HL-60/S4 (cell line): ENCODE results near the gene FUT6.
"Not testable (repeated sequence)": the region's sequence is repeated elsewhere in the genome, so short reads cannot be mapped to it uniquely, and the experiment has no call there.

Experiments used
- in situ Hi-C: fragments of 300-500 bp; cut with MboI; formaldehyde crosslinking; loops from 2 replicates; pipeline ENCODE4 v1.14.3; 2022; ENCODE audit warnings: low sequenced_read_pairs

Gene FUT6, protein sequence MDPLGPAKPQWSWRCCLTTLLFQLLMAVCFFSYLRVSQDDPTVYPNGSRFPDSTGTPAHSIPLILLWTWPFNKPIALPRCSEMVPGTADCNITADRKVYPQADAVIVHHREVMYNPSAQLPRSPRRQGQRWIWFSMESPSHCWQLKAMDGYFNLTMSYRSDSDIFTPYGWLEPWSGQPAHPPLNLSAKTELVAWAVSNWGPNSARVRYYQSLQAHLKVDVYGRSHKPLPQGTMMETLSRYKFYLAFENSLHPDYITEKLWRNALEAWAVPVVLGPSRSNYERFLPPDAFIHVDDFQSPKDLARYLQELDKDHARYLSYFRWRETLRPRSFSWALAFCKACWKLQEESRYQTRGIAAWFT

DNA sequence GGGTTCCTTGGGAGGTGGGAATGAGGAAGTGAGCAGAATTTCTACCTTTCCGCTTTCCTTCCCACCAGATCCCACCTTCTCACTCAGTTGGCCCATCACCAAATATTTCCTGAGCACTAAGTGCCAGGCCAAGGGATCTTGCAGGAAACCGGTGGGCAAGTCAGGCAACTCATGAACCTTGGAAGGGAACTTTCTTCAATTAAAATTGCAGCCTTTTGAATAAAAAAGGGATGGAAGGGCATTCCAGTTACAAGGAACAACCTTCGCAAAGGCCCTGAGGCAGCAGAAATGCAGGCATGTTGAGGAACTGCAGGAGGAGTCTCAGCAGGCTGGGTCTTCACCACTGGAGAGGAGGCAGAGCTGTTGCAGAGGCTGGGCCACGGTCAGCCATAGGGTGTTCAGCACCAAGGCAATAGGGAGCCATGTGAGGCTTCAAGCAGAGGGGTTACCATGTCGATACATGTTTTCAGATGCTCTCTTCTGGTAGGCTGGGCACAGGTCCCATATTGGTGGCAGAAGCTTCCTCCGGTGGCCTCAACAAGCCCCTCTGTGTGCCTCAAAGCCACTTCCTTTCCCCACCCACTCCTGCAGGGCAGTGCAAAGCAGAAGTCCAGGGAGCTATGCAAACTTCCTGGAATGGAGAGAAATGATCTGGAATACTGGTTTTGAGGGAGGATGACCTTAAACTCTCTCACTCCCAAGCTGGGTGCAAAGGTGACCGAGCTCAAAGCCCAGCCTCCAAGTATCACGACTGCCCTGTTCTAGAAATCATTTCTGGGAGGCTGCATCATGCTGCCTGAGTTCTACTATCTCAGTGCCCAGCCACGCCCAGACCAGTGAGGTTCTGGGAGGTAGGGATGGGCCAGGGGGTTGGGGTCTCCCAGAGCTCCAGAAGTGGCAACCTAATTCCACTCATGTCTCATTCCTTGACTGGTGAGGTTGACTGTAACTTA lies at the start of gene FUT6:
Gene FUT6 (minus strand): TSS at position 638 of the 953 bp plus-strand sequence. CDS start 7,135 bp downstream, outside the sequence.
- in situ Hi-C loops: no loop called here

DNA sequence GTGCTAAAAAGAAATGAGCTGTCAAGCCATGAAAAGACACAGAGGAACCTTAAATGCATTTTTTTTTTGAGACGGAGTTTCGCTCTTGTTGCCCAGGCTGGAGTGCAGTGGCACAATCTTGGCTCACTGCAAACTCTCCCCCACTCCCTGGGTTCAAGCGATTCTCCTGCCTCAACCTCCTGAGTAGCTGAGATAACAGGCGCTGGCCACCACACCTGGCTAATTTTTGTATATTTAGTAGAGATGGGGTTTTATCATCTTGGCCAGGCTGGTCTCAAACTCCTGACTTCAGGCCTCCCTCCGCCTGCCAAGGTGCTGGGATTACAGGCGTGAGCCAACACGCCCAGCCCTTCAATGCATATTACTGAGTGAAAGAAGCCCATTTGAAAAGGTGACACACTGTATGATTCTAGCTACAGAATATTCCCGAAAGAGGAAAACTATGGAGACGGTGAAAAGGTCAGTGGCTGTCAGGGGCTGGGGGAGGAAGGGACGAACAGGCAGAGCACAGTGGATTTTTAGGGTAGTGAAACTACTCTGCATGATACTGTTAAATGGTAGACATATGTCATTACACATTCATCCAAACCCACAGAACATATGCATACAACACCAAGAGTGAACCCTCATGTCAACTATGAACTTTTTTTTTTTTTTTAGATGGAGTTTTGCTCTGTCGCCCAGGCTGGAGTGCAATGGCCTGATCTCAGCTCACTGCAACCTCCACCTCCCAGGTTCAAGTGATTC lies 44.7 kb upstream of the FUT6 start:
- in situ Hi-C loops: not testable (repeated sequence)

DNA sequence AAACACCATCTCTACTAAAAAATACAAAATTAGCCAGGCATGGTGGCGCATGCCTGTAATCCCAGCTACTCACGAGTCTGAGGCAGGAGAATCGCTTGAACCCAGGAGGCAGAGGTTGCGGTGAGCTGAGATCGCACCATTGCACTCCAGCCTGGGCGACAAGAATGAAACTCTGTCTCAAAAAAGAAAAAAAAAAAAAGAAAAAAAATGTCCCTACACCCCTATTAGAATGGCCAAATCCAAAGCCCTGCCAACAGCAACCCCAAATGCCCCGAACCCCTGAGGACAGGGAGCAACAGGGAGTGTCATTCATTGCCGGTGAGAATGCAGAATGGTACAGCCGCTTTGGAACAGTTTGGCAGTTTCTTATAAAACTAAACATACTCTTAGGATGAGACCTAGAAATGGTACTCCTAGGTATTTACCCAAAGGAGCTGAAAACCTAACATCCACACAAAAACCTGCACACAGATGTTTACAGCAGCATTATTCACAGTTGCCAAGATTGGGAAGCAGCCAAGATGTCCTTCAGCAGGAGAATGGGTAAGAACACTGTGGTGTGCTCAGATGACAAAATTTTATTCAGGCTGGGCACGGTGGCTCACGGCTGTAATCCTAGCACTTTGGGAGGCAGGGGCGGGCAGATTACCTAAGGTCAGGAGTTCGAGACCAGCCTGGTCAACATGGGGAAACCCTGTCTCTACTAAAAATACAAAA lies 43.8 kb upstream of the FUT6 start:
- in situ Hi-C loops: not testable (repeated sequence)

DNA sequence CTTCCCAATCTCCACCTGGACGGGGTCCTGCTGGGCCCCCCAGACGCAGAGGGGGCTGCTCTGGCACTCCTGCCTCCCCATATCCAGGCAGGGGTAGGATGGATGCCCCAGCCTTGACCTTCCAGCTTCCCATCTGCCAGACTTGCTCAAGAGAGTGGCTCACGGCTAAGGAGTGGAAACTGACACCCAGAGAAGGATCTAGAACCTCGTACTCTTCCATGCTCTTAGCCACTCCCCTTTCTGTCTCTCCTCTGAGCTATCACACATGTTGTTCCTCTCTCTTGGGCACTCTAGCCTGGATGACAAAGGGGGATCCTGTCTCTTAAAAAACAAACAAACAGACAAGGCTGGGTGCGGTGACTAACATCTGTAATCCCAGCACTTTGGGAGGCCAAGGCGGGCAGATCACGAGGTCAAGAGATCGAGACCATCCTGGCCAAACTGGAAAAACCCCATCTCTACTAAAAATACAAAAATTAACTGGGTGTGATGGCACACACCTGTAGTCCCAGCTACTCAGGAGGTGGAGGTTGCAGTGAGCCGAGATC lies 43.0 kb upstream of the FUT6 start:
- in situ Hi-C loops: no loop called here

DNA sequence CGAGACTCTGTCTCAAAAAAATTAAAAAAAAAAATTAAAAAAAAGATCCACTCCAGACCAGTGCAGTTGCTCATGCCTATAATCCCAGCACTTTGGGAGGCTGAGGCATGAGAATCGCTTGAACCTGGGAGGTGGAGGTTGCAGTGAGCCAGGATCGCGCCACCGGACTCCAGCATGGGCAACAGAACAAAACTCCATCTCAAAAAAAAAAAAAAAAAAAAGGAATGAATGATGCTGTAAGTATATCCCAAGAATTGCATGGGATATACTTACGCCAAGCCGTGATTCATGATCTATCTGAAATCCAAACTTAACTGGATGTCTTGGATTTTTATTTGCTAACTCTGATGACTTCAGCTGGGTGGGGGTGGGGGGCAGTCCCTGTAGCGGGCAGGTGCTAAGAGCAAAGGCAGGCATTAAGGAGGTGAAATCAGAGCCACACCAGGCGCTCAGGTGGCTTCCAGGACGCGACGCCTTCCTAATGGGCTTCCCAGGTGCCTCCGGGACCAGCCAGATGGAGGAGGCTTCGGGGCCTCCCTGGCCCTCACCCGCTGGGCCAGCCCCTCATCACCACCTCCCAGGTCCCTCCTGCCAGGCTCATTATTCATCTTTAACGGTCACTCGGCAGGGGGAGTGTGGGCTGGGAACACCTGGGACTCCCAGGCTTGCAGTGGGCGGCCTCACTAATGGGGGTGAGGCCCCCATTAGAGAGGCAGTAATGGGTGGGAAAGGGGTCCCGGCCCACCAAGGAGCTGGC lies 42.2 kb upstream of the FUT6 start:
- in situ Hi-C loops: no loop called here

DNA sequence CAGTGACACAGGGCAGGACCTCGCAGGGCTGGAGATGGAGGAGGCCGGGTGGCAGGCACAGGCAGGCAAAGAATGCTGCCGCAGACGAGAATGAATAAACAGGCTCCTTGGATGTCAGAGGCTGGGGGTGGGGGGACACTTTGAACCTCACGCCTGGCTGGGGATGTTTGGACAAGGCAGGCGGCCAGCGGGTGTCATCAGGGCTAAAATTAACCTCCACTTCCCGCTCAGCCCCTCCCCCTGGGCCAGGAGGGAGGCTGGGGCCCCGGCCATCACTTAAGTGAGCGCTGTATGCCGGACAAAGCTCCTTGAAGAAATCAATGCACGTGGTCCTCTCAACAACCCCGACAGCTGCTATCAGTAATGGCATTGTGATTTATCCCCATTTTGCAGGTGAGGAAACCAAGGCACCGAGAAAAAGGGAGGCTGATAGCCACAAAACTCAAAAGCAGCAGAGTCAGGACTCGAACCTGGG lies 41.1 kb upstream of the FUT6 start:
- in situ Hi-C loops: no loop called here

DNA sequence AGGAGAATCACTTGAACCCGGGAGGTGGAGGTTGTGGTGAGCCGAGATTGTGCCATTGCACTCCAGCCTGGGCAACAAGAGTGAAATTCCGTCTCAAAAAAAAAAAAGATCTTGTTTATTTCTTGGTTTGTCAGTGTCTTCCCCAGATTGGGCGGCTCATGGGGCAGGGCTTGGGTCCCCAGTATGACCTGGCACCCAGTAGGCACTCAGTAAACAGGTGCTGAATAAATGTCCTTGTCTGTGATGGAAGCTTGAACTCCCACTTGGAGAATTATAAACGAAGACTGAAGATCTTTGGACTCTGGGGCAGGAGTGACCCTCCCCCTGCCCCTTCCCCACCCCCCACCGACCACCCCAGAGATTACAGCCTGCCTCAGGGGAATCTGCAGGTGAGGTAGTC lies 40.7 kb upstream of the FUT6 start:
- in situ Hi-C loops: no loop called here

DNA sequence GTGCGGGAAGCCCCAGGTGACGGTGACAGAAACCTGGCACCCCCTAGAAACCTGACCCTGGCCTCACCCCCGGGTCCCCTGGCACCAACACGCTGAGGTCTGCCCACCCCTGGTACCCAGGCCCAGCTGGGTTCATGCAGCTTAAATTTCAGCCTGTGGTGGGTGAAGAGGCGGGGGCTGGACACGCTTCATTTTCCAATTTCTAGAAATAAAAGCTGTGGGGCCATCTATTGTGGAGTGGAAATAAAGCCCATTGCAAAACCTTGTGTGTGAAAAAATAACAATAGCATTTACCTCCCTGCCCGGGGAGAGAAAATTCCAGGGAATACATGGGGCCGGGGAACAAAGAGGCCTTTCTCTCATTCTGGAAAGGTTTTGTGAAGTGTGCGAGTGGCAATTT lies 38.4 kb upstream of the FUT6 start:
- in situ Hi-C loops: no loop called here

DNA sequence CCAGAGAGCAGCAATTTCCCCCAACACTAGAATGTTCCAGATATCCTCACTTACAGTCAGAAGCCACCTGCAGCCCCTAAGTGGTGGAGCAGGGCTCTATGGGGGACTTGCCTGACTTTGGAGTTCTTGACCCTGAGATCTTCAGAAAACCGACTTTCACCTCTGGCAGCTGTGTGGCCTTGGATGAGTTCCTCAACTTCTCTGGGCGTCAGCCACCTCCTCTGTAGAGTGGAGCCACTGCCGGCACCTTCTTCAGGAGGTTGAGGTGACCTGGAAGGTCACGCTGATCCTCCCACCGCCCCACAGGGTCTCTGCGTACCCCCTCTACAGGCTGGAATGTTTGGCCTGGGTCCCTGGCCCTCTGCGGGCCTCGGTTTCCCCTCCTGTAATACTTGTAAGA lies 37.9 kb upstream of the FUT6 start:
- in situ Hi-C loops: no loop called here

DNA sequence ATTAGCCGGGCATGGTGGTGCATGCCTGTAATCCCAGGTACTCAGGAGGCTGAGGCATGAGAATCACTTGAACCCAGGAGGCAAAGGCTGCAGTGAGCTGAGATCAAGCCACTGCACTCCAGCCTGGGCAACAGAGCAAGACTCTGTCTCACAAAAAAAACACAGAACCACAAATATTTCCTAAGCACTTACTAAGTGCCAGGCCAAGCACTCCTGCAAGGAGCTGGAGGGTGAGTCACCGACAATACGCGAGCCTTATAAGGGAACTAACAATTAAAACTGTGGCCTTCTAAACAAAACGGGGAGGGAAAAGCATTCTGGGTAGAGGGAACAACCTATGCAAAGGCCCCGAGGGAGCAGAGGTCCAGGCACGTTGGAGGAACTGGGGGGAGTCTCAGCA lies 35.0 kb upstream of the FUT6 start:
- in situ Hi-C loops: not testable (repeated sequence)

DNA sequence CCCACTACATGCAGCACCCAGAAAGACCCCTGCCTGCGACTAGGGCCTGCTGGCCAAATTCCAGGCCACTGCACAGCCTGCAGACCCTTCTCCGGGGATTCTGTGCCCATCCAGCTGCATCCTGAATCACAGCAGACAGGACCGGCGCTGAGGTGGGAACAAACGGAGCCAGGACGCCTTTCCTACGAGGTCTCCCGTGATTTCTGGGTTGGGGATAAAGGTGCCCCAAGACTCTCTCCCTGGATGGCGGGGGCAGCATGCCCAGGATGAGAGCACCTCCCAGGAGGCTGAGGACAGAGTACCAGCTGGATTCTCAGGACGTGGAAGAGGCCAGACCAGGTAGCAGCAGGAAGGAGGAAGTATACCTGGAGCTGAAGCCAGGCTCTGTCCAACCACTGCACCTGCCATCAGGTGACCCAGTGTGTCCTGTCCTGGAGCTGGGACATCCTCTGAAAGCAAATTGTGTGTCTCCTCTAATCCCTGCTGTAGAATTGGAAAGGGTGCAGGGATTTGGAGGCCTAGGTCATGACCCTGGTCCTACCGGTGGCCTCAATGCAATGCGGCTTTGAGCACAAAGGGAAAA lies 34.2 kb upstream of the FUT6 start:
- in situ Hi-C loops: no loop called here

DNA sequence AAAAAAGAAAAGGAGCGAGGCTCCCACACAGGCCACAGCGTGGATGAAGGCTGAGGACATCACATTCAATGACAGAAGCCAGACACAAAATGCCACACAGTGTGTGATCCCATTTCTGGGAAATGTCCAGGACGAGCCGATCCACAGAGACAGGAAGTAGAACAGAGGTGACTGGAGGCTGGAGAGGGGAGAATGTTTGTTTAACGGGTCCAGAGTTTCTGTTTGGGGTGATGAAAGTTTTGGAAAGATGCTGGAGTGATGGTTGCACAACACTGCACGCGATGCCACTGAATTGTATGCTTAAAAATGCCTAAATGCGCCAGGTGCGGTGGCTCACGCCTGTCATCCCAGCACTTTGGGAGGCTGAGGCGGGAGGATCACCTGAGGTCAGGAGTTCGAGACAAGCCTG lies 31.5 kb upstream of the FUT6 start:
- in situ Hi-C loops: no loop called here

DNA sequence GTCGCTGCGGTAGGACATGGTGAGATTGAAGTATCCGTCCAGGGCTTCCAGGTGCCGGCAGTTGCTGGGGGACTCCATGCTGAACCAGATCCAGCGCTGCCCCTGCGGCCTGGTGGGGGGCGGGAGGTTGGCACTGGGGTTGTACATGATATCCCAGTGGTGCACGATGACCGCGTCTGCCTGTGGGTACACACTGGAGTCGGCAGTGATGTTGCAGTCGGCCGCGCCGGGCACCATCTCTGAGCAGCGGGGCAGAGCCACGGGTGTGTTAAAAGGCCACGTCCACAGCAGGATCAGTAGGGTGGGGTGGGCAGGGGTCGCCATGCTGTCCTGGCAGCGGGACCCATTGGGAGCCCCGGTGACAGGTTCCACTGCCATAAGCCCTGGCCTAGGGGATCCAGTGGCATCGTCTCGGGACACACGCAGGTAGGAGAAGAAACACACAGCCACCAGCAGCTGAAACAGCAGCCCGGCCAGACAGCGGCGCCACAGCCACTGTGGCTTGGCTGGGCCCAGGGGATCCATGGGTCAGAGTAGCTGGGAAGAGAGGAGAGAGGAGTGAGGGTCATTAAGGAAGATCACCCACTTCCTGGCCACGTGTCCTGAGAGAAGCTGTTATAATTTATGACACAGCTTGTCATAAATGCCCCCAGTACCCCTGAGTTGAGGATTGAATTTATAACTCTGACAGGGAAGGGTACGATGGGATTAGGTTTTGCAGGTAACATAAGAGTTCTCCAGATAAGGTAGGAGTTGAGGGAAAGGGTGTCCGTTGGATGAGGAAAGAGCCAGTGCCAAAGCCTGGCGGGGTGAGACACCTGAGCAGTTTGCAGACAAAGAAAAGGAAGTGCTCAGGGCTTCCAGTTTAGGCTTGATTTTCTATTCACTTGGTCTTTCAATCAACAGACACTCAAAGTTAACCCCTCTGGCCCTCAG lies 28.0 kb upstream of the FUT6 start:
- in situ Hi-C loops: no loop called here

DNA sequence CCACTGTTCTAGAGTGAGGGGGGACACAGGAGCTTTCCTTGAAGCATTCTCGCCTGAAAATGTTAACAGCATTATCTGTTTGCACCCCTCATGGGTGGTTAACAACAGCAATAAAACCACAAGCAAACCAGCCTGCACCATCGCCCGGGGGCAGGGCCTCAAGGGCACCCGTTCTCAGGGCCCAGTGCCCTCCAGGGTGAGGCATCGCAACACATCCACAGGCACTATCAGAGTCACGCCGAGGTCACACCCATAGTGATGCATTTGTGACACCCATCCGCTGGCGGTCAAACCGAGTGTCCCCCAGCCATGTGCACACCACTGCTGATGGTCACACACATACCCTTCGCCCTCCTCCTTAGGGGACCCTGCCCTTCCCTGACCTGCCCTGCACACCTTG lies 26.3 kb upstream of the FUT6 start:
- in situ Hi-C loops: no loop called here

DNA sequence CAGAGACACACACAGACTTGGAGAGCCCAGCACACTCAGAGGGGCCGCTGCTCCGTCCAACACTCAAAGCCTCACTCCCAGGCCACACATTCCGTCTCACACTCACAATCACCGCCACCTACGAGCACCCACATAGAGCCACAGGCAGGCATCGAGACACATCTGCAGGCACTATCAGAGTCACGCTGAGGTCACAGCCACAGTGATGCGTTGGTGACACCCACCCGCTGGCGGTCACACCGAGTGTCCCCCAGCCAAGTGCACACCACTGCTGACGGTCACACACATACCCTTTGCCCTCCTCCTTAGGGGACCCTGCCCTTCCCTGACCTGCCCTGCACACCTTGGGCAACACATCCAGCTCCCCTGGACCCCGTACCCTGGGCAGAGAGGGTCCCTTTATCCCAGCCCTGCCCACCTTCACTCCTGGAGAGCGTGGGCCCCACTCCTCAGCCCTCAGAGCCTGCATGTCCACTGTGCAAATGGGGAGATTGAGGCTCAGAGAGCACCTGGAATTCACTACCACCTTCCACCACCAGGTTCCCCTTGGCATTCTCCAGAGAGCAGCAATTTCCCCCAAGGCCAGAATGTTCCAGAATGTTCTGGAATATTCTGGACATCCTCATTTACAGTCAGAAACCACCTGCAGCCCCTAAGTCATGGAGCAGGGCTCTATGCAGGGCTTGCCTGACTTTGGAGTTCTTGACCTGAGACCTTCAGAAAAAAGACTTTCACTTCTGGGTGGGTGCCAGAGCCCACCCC lies 25.4 kb upstream of the FUT6 start:
- in situ Hi-C loops: no loop called here

DNA sequence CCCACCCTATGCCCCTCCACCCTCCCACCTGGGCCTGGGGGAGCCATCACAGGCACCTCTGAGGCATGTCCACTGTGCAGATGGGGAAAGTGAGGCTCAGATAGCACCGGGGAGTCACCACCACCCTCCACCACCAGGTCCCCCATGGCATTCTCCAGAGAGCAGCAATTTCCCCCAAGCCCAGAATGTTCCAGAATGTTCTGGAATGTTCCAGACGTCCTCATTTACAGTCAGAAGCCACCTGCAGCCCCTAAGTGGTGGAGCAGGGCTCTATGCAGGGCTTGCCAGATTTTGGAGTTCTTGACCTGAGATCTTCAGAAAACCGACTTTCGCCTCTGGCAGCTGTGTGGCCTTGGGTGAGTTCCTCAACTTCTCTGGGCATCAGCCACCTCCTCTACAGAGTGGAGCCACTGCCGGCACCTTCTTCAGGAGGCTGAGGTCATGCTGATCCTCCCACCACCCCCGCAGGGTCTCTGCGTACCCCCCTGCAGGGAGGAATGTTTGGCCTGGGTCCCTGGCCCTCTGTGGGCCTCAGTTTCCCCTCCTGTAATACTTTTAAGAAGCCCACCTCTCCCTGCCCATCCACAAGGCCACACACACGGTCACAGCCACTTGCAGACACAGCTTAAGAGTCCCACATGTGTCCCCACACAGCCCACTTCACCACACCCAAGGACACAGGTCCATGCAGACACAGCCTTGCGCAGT lies 24.7 kb upstream of the FUT6 start:
- in situ Hi-C loops: no loop called here
